ENCODE data around the gene CGRRF1.

The CGRRF1 gene

GRCh38 chr14:54580933-54581332, 71.2 kb downstream of the CGRRF1 start:
- FAIRE-seq = no peak

GRCh38 chr14:54582334-54582733, 72.6 kb downstream of the CGRRF1 start:
- FAIRE-seq = no peak

GRCh38 chr14:54584097-54584496, 74.4 kb downstream of the CGRRF1 start:
- no peak for FAIRE-seq

GRCh38 chr14:54585214-54585613, 75.5 kb downstream of the CGRRF1 start:
- FAIRE-seq = no peak

All from islet of Langerhans (tissue), 1 donor.